ENCODE results near the gene SMAD5. TPM values are rescaled to one million over a fixed set of nuclear protein-coding genes. Genes with fewer than 3 reads are reported as not detected.

SMAD5 gene
- total and polyA plus RNA-seq, 2 of the 13 experiments (the other 11 are each of a cell fraction or from before 2014, with no cell fraction given), result 27.2 to 48.5 TPM

GRCh38 chr5:136206361-136206760, 73.7 kb downstream of the SMAD5 start (continued):
- TF ChIP-seq, protein P1, sequence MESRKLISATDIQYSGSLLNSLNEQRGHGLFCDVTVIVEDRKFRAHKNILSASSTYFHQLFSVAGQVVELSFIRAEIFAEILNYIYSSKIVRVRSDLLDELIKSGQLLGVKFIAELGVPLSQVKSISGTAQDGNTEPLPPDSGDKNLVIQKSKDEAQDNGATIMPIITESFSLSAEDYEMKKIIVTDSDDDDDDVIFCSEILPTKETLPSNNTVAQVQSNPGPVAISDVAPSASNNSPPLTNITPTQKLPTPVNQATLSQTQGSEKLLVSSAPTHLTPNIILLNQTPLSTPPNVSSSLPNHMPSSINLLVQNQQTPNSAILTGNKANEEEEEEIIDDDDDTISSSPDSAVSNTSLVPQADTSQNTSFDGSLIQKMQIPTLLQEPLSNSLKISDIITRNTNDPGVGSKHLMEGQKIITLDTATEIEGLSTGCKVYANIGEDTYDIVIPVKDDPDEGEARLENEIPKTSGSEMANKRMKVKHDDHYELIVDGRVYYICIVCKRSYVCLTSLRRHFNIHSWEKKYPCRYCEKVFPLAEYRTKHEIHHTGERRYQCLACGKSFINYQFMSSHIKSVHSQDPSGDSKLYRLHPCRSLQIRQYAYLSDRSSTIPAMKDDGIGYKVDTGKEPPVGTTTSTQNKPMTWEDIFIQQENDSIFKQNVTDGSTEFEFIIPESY (CRISPR knock-in tag; IDR thresholded peaks at IDR 0.05), result no peak
- TF ChIP-seq ZBTB21 (CRISPR knock-in tag; IDR thresholded peaks at IDR 0.05) (no peak), RFX5 (IDR thresholded peaks at IDR 0.05; ENCODE audit: low read depth, low read length) (no peak), ZBTB46 (CRISPR knock-in tag; IDR thresholded peaks at IDR 0.05; ENCODE audit: borderline replicate concordance) (no peak), HDAC6 (IDR thresholded peaks at IDR 0.05; ENCODE audit: low read depth, low read length) (no peak), ELF3 (CRISPR knock-in tag; IDR thresholded peaks at IDR 0.05) (no peak), RAD21 (CRISPR knock-in tag; IDR thresholded peaks at IDR 0.05) (no peak), KDM2A (CRISPR knock-in tag; IDR thresholded peaks at IDR 0.05; ENCODE audit: borderline replicate concordance, low read depth) (no peak)
- TF ChIP-seq, protein P2, sequence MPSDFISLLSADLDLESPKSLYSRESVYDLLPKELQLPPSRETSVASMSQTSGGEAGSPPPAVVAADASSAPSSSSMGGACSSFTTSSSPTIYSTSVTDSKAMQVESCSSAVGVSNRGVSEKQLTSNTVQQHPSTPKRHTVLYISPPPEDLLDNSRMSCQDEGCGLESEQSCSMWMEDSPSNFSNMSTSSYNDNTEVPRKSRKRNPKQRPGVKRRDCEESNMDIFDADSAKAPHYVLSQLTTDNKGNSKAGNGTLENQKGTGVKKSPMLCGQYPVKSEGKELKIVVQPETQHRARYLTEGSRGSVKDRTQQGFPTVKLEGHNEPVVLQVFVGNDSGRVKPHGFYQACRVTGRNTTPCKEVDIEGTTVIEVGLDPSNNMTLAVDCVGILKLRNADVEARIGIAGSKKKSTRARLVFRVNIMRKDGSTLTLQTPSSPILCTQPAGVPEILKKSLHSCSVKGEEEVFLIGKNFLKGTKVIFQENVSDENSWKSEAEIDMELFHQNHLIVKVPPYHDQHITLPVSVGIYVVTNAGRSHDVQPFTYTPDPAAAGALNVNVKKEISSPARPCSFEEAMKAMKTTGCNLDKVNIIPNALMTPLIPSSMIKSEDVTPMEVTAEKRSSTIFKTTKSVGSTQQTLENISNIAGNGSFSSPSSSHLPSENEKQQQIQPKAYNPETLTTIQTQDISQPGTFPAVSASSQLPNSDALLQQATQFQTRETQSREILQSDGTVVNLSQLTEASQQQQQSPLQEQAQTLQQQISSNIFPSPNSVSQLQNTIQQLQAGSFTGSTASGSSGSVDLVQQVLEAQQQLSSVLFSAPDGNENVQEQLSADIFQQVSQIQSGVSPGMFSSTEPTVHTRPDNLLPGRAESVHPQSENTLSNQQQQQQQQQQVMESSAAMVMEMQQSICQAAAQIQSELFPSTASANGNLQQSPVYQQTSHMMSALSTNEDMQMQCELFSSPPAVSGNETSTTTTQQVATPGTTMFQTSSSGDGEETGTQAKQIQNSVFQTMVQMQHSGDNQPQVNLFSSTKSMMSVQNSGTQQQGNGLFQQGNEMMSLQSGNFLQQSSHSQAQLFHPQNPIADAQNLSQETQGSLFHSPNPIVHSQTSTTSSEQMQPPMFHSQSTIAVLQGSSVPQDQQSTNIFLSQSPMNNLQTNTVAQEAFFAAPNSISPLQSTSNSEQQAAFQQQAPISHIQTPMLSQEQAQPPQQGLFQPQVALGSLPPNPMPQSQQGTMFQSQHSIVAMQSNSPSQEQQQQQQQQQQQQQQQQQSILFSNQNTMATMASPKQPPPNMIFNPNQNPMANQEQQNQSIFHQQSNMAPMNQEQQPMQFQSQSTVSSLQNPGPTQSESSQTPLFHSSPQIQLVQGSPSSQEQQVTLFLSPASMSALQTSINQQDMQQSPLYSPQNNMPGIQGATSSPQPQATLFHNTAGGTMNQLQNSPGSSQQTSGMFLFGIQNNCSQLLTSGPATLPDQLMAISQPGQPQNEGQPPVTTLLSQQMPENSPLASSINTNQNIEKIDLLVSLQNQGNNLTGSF (CRISPR knock-in tag; IDR thresholded peaks at IDR 0.05), result no peak
- TF ChIP-seq, protein P3, sequence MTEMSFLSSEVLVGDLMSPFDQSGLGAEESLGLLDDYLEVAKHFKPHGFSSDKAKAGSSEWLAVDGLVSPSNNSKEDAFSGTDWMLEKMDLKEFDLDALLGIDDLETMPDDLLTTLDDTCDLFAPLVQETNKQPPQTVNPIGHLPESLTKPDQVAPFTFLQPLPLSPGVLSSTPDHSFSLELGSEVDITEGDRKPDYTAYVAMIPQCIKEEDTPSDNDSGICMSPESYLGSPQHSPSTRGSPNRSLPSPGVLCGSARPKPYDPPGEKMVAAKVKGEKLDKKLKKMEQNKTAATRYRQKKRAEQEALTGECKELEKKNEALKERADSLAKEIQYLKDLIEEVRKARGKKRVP (CRISPR knock-in tag; IDR thresholded peaks at IDR 0.05), result no peak

All from HepG2 (cell line).